GM12892 (cell line): Measurements from ENCODE around the gene IL37.

Experiments used
- DNase-seq: peaks from one replicate; pipeline ENCODE4 v3.0.0; 2011; ENCODE audit not compliant: insufficient read length
- FAIRE-seq: peaks from 2 replicates; lab custom pipeline; 2011; peaks lifted over from hg19 to GRCh38; lab: Jason Lieb, UNC
- POLR2A ChIP-seq: IDR thresholded peaks from 2 replicates; pipeline ENCODE4 v1.6.1; 2011; ENCODE audit warnings: low read depth, low read length, control low read depth
- POLR2AphosphoS5 ChIP-seq: IDR thresholded peaks from 2 replicates; pipeline ENCODE4 v1.6.1; 2011; ENCODE audit warnings: low read depth, low read length, control low read depth
- TAF1 ChIP-seq: IDR thresholded peaks from 2 replicates; pipeline ENCODE4 v1.6.1; 2011; ENCODE audit warnings: low read depth, mild to moderate bottlenecking, control low read depth, low read length, borderline replicate concordance

The IL37 gene

GRCh38 chr2:112880091-112880531 is 30.9 kb upstream of the IL37 start:
- TF ChIP-seq POLR2A (no peak), POLR2AphosphoS5 (no peak), TAF1 (no peak)
- peak; percentile 40 for FAIRE-seq
- DNase-seq = no peak

- TF ChIP-seq TAF1 (no peak), POLR2A (no peak), POLR2AphosphoS5 (no peak)
- FAIRE-seq = no peak
- no peak for DNase-seq
Measured at GRCh38 chr2:112880696-112881095, 30.3 kb upstream of the IL37 start.

GRCh38 chr2:112881217-112881985 is 29.6 kb upstream of the IL37 start:
- TF ChIP-seq TAF1 (no peak), POLR2A (no peak), POLR2AphosphoS5 (no peak)
- FAIRE-seq (peak; percentile 78), DNase-seq (peak; percentile 54)

GRCh38 chr2:112883669-112884068 is 27.3 kb upstream of the IL37 start:
- DNase-seq = no peak
- no peak for TF ChIP-seq TAF1
- FAIRE-seq = no peak

- peak; percentile 57 for DNase-seq
- peak; percentile 92 for FAIRE-seq
Measured at GRCh38 chr2:112884869-112885505, 26.0 kb upstream of the IL37 start.

GRCh38 chr2:112885506-112885902 is 25.5 kb upstream of the IL37 start:
- DNase-seq (no peak), FAIRE-seq (peak; percentile 30)
- TF ChIP-seq TAF1 = no peak
- no peak for TF ChIP-seq POLR2A

More at GRCh38 chr2:112884869-112885505, 26.0 kb upstream of the IL37 start:
- TF ChIP-seq POLR2AphosphoS5 (no peak), POLR2A (no peak), TAF1 (no peak)

- FAIRE-seq = no peak
- DNase-seq = no peak
- no peak for TF ChIP-seq POLR2AphosphoS5
- TF ChIP-seq TAF1 = no peak
- TF ChIP-seq POLR2A = no peak
Measured at GRCh38 chr2:112886291-112886690, 24.7 kb upstream of the IL37 start.

GRCh38 chr2:112887964-112888749 is 22.8 kb upstream of the IL37 start:
- FAIRE-seq (no peak), DNase-seq (no peak)
- TF ChIP-seq TAF1 = no peak
- TF ChIP-seq POLR2AphosphoS5 = no peak
- TF ChIP-seq POLR2A = no peak

GRCh38 chr2:112889976-112890375 is 21.0 kb upstream of the IL37 start:
- no peak for FAIRE-seq
- TF ChIP-seq TAF1 = no peak
- DNase-seq = no peak

GRCh38 chr2:112891385-112891831 is 19.6 kb upstream of the IL37 start:
- no peak for TF ChIP-seq POLR2AphosphoS5
- TF ChIP-seq TAF1 = no peak
- TF ChIP-seq POLR2A = no peak
- DNase-seq = no peak
- FAIRE-seq = no peak

- no peak for FAIRE-seq
- DNase-seq = no peak
- no peak for TF ChIP-seq TAF1
- TF ChIP-seq POLR2A = no peak
- no peak for TF ChIP-seq POLR2AphosphoS5
Measured at GRCh38 chr2:112893752-112894151, 17.2 kb upstream of the IL37 start.

GRCh38 chr2:112896909-112897623 is 13.9 kb upstream of the IL37 start:
- DNase-seq = no peak
- no peak for FAIRE-seq
- TF ChIP-seq POLR2AphosphoS5 (no peak), POLR2A (no peak), TAF1 (no peak)
